HL-60 (cell line): ENCODE measurements around the gene MRPS17.

Experiments
- DNase-seq, 2 experiments: peaks; one replicate each; pipeline ENCODE4 v3.0.0-alpha.2; 2010 to 2020; ENCODE audit warnings: low read depth in 1 of 2, low spot score in 1 of 2
- H3K27ac ChIP-seq: fragments of 250-450 bp; sonication (Bioruptor Pico); replicated peaks from 2 replicates; pipeline ENCODE4 v1.5.1; 2020; ENCODE audit warnings: mild to moderate bottlenecking, moderate library complexity
- H3K27me3 ChIP-seq: fragments of 250-450 bp; sonication (Bioruptor Pico); 2 replicates; pipeline ENCODE4 v1.5.1; 2021; ENCODE audit warnings: mild to moderate bottlenecking, moderate library complexity; ENCODE audit not compliant: insufficient read depth, poor library complexity, severe bottlenecking
- H3K4me3 ChIP-seq: replicated peaks from 2 replicates; pipeline ENCODE4 v1.5.1; 2011; ENCODE audit warnings: mild to moderate bottlenecking, control low read depth, low read length; ENCODE audit not compliant: insufficient read depth
- CTCF ChIP-seq: IDR thresholded peaks from one replicate; pipeline ENCODE4 v1.5.1; 2011; ENCODE audit warnings: low read length, control low read depth, inconsistent platforms; ENCODE audit not compliant: insufficient read depth
- GABPA ChIP-seq: IDR thresholded peaks from 2 replicates; pipeline ENCODE4 v1.6.1; 2012; ENCODE audit warnings: low read depth
- POLR2AphosphoS5 ChIP-seq: IDR thresholded peaks from 2 replicates; pipeline ENCODE4 v1.6.1; 2012; ENCODE audit warnings: low read depth
- REST ChIP-seq: IDR thresholded peaks from 2 replicates; pipeline ENCODE4 v1.6.1; 2012; ENCODE audit warnings: low read depth; ENCODE audit not compliant: insufficient replicate concordance
- SPI1 ChIP-seq: IDR thresholded peaks from 2 replicates; pipeline ENCODE4 v1.6.1; 2012; ENCODE audit warnings: low read depth, mild to moderate bottlenecking, borderline replicate concordance

Gene MRPS17

GRCh38 chr7:55977831-55978230 lies 26.2 kb downstream of the MRPS17 start:
- TF ChIP-seq REST (no peak), CTCF (no peak), GABPA (no peak), SPI1 (no peak), POLR2AphosphoS5 (no peak)
- H3K4me3 ChIP-seq, result no peak overlapping the region
- no peak for DNase-seq

GRCh38 chr7:55980266-55980665 lies 28.6 kb downstream of the MRPS17 start:
- no peak overlapping the region for H3K4me3 ChIP-seq
- TF ChIP-seq SPI1, result no peak
- TF ChIP-seq CTCF, result no peak
- no peak for TF ChIP-seq POLR2AphosphoS5
- no peak for TF ChIP-seq GABPA
- TF ChIP-seq REST, result no peak

More at GRCh38 chr7:55977831-55978230, 26.2 kb downstream of the MRPS17 start:
- H3K27ac ChIP-seq, result no peak overlapping the region
- H3K27me3 ChIP-seq, result no peaks in the 10 kb centered on the region

GRCh38 chr7:55983537-55983936 lies 31.9 kb downstream of the MRPS17 start:
- DNase-seq, result no peak
- Histone ChIP-seq H3K4me3 (no peak overlapping the region), H3K27ac (no peak overlapping the region), H3K27me3 (no peaks in the 10 kb centered on the region)
- TF ChIP-seq GABPA (no peak), REST (no peak)

More at GRCh38 chr7:55980266-55980665, 28.6 kb downstream of the MRPS17 start:
- Histone ChIP-seq H3K27ac (no peak overlapping the region), H3K27me3 (no peaks in the 10 kb centered on the region)
- no peak for DNase-seq

- no peak overlapping the region for H3K27ac ChIP-seq
- H3K27me3 ChIP-seq, result no peaks in the 10 kb centered on the region
- no peak for DNase-seq
- TF ChIP-seq CTCF (no peak), SPI1 (no peak), POLR2AphosphoS5 (no peak), GABPA (no peak), REST (no peak)
- no peak overlapping the region for H3K4me3 ChIP-seq
Measured at GRCh38 chr7:55992346-55992745, 40.7 kb downstream of the MRPS17 start.
